ENCODE results near the gene ANO6.
A peak's percentile ranks its signal among the peaks of the same experiment; 100 is the strongest.
"Not testable (repeated sequence)": the region's sequence is repeated elsewhere in the genome, so short reads cannot be mapped to it uniquely, and the experiment has no call there.

The ANO6 gene

DNA sequence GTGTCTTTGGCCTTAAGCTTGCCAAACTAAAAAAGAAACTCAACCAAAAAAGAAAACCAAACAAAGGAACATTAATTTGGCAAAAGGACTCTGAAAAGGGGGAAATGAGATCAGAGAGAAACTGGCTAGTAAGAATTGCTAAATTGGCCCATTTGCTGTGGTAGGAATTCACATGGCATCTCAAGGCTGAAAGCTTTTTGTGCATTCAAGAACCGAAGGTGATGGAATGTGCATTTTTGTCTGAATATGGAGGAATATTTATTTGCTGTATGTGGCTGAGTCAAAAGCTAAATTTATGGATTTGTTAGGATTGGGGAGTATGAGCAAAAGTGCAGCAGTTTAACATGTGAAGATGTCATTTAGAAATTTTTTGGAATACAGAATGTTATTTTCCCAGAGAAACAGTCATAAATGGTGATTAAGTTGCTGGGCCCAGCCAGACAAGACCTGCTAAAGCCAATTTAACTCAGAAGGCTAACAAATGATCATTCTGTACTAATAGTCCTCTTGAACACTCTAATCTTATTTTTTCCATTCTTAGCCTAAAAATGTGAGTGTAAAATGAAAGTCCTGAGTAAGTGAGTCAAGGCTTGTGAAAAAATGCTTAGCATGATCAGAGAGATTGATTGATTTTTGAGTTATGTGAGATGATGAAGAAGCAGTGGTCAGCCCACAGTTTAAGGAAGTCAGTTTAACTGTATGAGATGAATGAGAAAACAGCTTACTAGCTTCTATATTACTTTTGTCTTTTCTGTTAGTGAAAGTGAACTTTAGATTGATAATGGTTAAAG lies 94.1 kb downstream of the ANO6 start:
- no peak for DNase-seq (ENCODE audit: low spot score)

DNA sequence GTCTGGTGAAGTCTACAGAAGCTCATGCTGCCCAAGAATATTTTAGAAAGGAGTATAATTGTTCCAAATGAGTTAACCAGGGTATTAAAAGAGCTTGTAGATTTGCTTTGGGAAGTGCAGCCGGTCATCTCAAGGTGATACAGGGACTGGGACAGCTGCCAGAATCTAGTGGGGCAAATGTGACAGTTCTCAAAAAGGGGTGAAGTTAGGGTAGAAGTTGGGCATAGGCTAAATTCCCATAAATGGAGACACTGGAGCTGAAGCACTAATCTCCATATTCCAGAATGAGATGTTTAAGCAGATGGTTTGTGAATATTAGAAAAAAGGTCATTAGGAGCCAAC lies 94.7 kb downstream of the ANO6 start:
- DNase-seq (ENCODE audit: low spot score), result no peak

DNA sequence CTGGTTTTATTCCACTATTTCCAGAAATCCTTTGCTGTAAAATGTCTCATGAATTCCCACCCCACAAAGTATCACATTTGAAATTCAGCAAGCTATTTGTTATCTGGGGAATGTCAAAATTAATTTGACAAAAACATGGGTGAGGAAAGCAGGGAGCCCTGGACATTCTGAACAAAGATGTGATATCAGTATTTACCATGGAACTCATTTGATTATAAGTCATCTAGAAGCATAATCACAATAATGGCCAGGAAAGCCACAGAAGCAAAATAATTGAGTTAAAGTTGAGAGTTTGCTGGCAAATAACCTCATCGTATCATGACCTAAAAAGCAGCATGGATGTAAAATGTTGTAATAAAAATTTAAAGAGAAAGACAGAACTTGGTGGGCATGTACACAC lies 96.1 kb downstream of the ANO6 start:
- DNase-seq (ENCODE audit: low spot score), result no peak

DNA sequence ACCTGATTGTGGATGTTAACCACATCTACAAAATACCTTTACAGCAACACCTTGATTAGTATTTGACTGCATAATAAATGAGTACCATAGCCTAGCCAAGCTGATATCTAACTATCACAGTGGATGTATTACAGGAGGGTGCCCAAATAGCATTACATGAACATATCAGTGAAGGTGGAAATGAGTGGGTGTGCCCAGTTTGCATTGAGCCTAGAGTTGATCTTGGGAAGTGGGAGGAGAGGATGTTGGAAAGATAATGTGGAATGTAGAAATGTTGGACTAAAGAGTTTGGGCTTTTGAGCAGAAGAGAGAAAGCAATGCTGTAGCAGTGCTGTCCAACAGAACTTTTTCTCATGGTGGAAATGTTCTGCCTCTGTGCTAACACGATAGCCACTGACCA lies 98.9 kb downstream of the ANO6 start:
- DNase-seq (ENCODE audit: low spot score), result no peak

DNA sequence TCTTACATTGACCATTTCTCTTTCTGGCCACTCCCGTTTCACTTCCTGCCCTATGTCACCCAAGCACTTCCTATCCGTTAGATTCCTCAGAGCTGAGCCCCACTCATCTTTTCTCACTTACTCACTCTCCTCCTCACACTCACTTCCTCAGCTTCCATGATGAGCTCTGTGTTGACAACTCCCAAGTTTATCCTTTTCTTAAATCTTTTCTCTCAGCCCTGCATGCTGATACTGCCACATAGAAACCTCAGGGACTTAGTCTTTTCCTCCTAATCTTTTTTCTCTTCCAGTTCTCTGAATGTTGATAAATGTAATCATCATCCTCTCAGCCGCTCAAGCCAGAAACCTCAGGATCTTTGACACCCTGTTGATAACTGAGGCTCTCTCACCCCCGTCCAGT lies 99.6 kb downstream of the ANO6 start:
- DNase-seq (ENCODE audit: low spot score), result no peak

DNA sequence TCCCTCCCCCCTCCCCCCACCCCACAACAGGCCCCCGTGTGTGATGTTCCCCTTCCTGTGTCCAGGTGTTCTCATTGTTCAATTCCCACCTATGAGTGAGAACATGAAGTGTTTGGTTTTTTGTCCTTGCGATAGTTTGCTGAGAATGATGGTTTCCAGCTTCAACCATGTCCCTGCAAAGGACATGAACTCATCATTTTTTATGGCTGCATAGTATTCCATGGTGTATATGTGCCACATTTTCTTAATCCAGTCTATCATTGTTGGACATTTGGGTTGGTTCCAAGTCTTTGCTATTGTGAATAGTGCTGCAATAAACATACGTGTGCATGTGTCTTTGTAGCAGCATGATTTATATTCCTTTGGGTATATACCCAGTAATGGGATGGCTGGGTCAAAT lies 101.4 kb downstream of the ANO6 start:
- DNase-seq (ENCODE audit: low spot score), result not testable (repeated sequence)

DNA sequence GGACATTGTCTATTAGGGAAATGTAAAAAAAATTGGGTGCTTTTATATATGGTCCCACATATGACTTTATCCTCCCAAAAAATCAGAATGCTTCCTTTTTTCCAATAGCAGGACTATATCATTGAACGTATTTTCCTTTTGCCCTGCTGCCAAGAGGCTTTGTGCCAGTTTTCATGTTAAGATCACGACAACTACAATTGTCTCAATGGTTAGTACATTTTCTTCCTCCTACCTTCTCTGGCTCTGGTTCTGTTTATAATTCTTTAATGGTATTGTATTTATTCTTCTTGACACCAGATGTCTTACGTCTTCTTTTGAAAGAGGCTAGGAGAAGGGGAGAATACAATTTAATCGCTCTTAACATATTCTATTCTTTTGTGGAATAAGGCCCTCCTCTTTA lies 106.9 kb downstream of the ANO6 start:
- DNase-seq (ENCODE audit: low spot score), result no peak

DNA sequence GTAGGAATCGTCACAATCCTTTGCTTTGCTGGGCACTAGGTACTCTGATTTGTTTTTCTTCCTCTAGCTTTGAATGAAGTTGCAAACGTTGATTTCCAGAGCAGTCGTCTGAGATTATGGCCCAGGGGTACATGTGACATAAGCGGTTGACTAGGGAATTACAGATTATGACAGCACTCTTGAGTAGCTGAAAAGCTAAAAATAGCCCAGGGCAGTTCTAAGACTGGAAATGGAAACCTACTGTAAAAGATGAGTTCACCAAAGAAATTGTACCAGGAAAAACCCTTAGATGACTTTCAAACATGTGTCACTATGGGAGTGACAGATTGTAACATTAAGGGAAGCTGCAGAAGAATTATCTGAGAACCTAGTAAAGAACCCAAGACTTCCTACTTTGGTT lies 108.5 kb downstream of the ANO6 start:
- DNase-seq (ENCODE audit: low spot score), result no peak

DNA sequence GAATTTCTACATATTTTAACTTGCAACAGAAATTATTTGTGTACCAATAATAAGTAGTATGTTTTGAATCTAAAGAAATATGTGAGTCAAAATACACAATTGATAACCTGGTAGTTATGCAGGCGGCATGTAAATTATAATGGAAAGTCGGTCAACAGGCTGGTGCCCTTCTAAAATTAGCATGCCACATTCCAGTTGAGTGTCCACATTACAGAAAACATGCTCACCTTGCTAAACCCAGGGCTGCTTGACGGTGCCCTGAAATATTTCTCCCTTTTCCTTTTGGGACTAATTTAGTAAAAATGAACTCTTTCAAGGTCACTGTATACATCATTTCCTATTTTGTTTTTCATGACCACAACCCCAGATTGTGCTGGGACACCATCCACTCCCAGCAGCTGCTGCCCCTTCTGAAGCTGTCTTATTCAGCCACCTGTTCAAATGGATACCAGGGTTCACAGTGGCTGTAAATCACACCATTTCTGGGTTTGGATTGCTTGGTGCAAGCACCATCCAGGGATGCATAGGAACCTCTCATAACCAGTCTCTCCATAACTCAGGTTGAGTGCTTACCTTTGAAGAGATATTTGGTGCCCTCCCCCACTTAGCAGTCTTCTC lies 110.6 kb downstream of the ANO6 start:
- no peak for DNase-seq (ENCODE audit: low spot score)

DNA sequence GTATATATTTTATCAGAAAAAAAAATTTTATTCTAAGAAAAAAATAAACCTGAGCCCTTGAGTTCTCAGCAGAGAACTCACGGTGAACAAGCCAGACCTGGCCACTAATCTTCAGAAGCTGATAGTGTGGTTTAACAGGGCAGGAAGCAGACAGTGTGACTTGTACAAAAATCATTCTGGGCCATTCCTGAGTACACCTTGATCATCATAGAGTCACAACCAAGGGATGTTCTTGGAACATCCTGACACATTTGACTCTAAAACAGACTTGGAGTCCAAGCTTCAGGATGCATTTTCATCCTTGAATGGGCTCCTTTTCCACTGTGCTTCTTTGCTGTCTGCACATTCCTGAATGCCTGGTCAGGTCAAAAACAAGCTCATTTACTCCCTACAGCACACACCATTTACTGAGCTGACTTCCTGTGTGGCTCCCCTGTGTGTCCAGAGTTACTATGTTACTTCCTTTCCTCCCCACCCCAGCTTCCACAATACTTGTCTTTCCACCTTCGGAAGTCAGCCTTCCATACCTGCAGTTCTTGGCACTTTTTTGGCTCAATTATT lies 112.0 kb downstream of the ANO6 start:
- no peak for DNase-seq (ENCODE audit: low spot score)

DNA sequence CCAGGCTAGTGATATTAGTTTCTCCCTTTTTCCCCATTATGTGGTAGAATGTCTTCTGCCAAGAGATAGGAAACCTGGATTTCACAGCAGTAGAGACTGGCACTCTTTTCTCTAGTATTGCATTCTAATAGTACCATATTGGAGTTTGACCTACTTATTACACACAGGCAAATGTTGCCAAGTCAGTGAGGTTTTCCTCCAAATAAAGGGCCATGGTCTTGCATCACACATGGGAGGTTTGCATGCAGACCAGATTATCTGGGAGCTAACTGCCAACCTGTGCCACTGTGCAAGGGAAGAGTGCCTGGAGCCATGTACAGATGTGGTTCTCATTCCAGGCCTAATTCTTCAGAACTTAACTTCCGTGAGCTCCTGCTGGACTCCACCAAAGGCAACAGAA lies 113.3 kb downstream of the ANO6 start:
- DNase-seq (ENCODE audit: low spot score), result no peak

DNA sequence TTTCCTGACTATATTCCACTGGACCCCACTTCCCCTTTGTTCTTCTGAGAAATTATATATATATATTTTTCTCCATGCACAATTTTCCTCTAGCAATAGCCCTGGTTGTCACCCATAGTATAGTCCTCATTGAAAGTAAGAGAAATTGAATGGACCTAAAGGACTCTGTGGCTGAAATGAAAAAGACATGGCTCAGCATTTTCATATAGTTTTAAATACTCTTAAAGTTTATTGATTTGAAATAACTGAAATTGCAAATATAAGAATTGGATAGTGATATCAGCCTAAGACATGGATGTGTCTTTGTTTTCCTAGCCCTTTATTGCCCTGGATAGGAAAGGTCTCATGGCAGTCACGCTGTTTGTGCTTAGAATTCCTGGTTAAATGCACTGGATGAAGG lies 113.8 kb downstream of the ANO6 start:
- DNase-seq (ENCODE audit: low spot score), result no peak

DNA sequence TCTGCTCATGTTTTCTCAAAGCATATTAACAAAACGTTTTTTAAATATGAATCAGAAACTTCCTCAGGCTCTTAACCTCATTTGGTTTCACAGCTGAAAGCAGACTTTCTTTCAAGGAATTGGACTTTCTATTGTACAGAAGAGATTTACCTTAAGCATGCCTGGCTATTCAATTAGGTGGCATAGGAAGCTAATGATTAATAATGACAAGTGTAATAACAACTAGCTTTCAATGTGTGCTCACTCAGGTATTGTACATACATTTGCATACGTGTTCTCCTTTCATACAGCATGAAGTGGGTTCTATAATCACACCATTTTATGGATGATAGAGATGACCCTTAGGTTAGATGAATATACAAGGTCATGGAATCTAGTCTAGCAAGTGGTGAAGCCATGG lies 115.7 kb downstream of the ANO6 start:
- DNase-seq (ENCODE audit: low spot score), result no peak

DNA sequence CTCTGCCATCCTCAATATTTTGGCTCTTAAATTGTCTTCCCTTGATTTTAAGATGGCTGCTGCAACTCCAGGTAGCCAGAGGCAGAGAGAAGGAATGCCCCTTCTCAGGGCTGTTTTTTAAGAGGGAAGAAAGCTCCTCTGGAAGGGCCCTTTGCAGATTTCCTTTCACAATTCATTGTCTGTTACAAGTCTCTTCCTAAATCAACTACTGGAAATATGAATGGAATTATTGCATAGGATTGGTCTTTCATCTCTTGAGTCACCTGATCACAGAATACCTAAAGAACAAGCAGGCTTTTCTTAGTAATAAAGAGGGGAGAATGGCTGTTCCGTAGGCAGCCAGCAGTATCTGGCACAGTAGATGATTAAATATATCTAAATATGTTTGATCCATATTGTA lies 118.5 kb downstream of the ANO6 start:
- DNase-seq (ENCODE audit: low spot score), result peak; percentile 54

DNA sequence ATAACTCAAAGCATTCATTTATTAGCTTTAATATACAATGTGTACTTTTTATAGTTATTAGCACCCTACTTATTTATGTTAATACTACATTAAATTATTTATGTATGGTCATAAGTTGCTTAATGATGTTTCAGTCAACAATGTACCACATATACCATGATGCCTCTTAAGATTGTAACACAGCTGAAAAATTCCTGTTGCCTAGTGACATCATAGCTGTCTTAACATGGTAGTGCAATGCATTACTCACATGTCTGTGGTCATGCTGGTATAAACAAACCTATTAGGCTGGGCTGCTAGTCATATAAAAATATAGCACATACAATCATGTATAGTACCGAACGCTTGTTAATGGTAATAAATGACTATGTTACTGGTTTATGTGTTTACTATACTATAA lies 120.4 kb downstream of the ANO6 start:
- DNase-seq (ENCODE audit: low spot score), result no peak

DNA sequence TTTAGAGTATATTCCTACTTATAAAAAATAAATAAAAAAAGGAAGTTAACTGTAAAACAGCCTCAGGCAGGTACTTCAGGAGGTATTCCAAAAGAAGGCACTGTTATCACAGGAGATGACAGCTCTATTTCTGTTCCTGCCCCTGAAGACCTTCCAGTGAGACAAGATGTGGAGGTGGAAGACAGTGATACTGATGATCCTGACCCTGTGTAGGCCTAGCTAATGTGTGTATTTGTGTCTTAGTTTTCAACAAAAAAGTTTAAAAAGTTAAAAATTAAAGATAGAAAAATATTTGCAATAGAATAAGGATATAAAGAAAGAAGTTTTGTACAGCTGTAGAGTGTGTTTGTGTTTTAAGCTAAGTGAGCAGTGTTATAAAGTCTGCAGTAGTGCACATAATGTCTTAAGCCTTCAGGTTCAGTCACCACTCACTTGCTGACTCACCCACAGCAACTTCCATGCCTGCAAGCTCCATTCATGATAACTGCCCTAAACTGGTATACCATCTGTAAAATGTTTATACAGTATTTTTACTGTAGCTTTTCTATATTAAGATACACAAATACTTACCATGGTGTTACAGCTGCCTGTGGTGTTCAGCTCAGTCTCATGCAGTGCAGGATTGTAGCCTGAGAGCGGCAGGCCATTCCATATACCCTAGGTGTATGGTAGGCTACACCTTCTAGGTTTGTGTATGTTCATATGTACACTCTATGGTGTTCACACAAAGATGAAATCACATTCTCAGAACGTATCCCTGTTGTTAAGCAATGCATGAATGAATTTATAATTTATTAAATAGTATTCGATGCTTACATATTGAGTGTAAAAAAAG lies 121.1 kb downstream of the ANO6 start:
- no peak for DNase-seq (ENCODE audit: low spot score)

DNA sequence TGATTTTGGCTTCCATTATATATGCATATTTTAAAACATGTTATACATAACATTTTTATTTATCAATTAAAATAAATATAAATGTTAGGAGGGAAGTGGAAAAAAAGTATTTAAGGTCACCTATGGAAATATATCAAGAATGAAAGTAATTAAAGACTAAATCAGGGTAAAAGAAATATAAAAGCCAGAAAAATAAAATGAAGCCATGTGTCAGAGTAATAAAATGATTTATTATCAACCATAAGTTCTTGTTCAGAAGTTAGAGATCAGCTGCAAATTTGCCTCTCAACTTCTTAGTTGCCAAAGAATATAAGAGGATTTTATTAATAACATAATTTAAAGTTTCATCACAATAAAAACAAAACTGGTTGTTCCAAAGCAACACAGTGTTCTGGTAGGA lies 121.9 kb downstream of the ANO6 start:
- no peak for DNase-seq (ENCODE audit: low spot score)

DNA sequence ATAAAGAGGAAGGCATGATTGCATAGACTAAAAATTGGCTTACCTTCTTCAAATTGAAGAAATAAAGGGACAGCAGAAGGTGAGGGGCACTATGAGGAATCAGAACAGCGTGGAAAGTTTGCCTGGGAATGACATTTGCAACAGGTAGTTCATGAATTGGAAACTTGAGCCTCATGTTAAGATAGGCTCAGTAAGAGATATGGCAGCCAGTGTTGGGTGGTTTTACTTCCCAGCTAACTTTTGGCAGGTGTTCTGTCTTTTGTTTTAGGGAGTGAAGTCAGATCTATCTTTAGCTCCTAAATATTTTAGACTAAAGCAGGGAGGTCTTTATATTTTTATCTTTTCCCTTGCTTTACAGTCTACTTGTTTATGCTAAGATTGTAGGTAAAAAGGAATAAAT lies 122.4 kb downstream of the ANO6 start:
- DNase-seq (ENCODE audit: low spot score), result no peak

DNA sequence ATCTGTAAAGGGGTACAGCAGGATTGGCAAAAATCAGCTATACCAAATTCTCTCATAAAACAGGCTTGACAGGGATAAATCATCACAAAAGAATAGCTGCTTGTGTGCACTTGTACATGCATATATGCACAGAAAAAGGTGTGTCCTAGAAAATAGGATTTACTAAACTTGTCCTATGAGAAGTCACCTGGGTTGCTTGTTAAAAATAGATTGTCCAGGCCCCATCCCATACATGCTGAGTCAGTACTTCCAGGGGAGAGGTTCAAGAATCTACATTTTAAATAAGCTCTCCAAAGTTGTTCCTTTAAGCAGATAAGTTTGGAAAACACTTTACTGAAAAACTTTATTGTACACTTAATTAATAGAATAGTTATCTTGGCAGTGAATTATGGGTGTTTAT lies 123.1 kb downstream of the ANO6 start:
- no peak for DNase-seq (ENCODE audit: low spot score)

DNA sequence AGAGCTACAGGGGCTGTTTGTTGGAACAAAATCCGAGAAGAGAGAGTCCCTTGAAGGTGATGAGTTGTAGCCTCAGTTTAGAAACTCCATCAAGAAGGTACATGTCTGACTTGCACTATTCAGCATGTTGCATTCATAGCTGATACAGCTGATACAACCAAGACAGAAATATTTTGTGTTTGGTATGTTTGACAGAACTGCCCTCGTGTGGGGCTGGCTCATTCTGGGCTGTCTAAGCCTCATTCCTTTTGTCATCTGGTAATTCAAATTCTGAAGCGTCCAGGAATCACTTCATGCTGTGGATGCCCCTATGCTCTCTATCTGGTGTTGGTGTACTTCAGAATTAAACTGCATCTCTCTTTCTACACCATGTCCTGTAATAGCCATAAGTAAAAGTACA lies 126.3 kb downstream of the ANO6 start:
- no peak for DNase-seq (ENCODE audit: low spot score)

DNA sequence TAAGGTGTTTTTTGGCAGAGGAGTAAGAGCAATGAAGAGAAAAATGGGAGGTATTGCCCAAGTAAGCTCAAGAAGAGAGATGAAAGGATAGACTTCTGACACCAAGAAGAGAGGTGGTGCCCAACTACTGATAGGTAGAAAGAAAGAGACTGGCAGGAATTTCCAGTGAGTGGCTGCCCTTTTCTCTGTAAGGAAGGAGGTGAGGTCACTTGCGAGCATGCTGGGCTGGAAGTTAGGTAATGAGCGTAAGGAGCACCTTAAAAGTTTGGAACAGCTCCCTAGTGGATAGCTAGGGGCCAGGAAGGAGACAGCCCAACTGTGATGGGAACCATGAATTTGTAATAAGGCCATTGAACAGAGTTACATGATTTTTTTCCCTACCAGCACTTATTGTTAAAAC lies 127.0 kb downstream of the ANO6 start:
- no peak for DNase-seq (ENCODE audit: low spot score)

DNA sequence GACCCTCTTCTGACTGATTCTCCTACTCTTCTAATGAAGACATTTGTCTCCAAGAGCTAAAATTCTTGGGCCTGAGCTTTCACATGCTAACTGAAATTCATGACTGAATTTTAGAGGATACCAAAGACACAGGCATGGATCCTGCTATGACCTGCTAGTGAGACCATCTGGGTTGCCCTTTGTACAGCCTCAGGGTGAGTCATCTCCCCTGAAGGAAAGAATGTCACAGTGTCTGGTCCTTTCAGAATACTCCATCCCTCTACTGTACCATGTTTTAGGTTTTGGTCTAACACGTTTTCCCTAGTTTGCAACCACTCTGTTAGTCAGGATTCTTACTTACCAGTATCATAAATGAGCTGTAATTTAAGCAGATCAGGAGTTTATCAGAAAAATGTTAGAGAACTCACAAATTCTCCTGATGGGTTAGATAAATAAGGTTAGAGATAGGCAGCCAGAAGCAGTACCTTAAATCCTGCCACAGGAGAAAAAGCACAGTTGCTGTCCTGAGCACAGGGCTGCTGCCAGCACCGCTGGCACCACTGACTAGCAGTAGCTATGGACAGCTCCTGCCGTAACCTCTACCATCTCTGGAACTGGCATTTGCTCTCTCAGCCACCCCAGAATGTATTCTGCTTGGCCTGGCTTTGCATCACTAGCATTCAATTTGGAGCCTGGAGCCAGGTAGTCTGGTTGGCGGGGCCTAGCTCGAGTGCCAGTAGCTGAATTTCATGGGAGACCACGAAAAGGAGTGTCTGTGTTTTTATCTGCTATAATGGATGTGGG lies 127.6 kb downstream of the ANO6 start:
- peak; percentile 21 for DNase-seq (ENCODE audit: low spot score)

All from COLO829 (cell line).